HEK293 (cell line): Measurements from ENCODE around the gene OSCAR.

Source experiments
- CTCF ChIP-seq: fragments of 450-650 bp; formaldehyde crosslinking; IDR thresholded peaks from 2 replicates; pipeline ENCODE4 v1.5.1; 2016; ENCODE audit warnings: missing biosample characterization, missing genetic modification characterization
- GFI1B ChIP-seq: fragments of 450-650 bp; formaldehyde crosslinking; IDR thresholded peaks from 2 replicates; pipeline ENCODE4 v1.5.1; 2016; ENCODE audit warnings: missing biosample characterization, missing genetic modification characterization
- PRDM1 ChIP-seq: fragments of 450-650 bp; formaldehyde crosslinking; IDR thresholded peaks from 2 replicates; pipeline ENCODE4; 2016; ENCODE audit warnings: missing biosample characterization, missing genetic modification characterization
- SP2 ChIP-seq: fragments of 450-650 bp; formaldehyde crosslinking; IDR thresholded peaks from 2 replicates; pipeline ENCODE4 v1.5.1; 2016; ENCODE audit warnings: missing biosample characterization, missing genetic modification characterization
- SP3 ChIP-seq: fragments of 450-650 bp; formaldehyde crosslinking; IDR thresholded peaks from 2 replicates; pipeline ENCODE4 v1.5.1; 2016; ENCODE audit warnings: missing biosample characterization, missing genetic modification characterization
- ZBTB10 ChIP-seq: fragments of 450-650 bp; formaldehyde crosslinking; IDR thresholded peaks from 2 replicates; pipeline ENCODE4 v1.5.1; 2016; ENCODE audit warnings: missing biosample characterization, missing genetic modification characterization
- ZBTB11 ChIP-seq: fragments of 450-650 bp; formaldehyde crosslinking; conservative IDR thresholded peaks from 2 replicates; pipeline ENCODE4 v1.5.1; 2016; ENCODE audit warnings: low read depth, missing biosample characterization, missing genetic modification characterization
- ZBTB20 ChIP-seq: fragments of 450-650 bp; formaldehyde crosslinking; IDR thresholded peaks from 2 replicates; pipeline ENCODE4 v1.5.1; 2016; ENCODE audit warnings: missing biosample characterization, missing genetic modification characterization
- ZFP41 ChIP-seq: fragments of 450-650 bp; formaldehyde crosslinking; IDR thresholded peaks from 2 replicates; pipeline ENCODE4 v1.5.1; 2016; ENCODE audit warnings: missing biosample characterization, missing genetic modification characterization, borderline replicate concordance
- ZNF133 ChIP-seq: fragments of 450-650 bp; formaldehyde crosslinking; IDR thresholded peaks from 2 replicates; pipeline ENCODE4 v1.5.1; 2016; ENCODE audit warnings: missing biosample characterization, missing genetic modification characterization
- ZNF362 ChIP-seq: fragments of 450-650 bp; formaldehyde crosslinking; IDR thresholded peaks from 2 replicates; pipeline ENCODE4 v1.5.1; 2016; ENCODE audit warnings: missing biosample characterization, missing genetic modification characterization
- ZNF521 ChIP-seq: fragments of 450-650 bp; formaldehyde crosslinking; IDR thresholded peaks from 2 replicates; pipeline ENCODE4 v1.5.1; 2017; ENCODE audit warnings: missing biosample characterization, mild to moderate bottlenecking, missing genetic modification characterization
- ZNF555 ChIP-seq: fragments of 450-650 bp; formaldehyde crosslinking; conservative IDR thresholded peaks from 2 replicates; pipeline ENCODE4 v1.5.1; 2017; ENCODE audit warnings: missing biosample characterization, mild to moderate bottlenecking, missing genetic modification characterization, inconsistent platforms
- ZNF596 ChIP-seq: fragments of 450-650 bp; IDR thresholded peaks from 2 replicates; pipeline ENCODE4 v1.5.0; 2018; ENCODE audit warnings: missing biosample characterization, mild to moderate bottlenecking, missing genetic modification characterization, moderate library complexity
- ZNF645 ChIP-seq: fragments of 450-650 bp; formaldehyde crosslinking; IDR thresholded peaks from 2 replicates; pipeline ENCODE4; 2016; ENCODE audit warnings: missing biosample characterization, missing genetic modification characterization
- ZNF658 ChIP-seq: fragments of 450-650 bp; formaldehyde crosslinking; IDR thresholded peaks from 2 replicates; pipeline ENCODE4; 2016; ENCODE audit warnings: missing biosample characterization, missing genetic modification characterization
- ZNF768 ChIP-seq: fragments of 450-650 bp; formaldehyde crosslinking; IDR thresholded peaks from 2 replicates; pipeline ENCODE4 v1.5.1; 2018; ENCODE audit warnings: missing biosample characterization, mild to moderate bottlenecking, missing genetic modification characterization
- ZXDB ChIP-seq: fragments of 450-650 bp; formaldehyde crosslinking; IDR thresholded peaks from 2 replicates; pipeline ENCODE4 v1.5.1; 2016; ENCODE audit warnings: missing biosample characterization, missing genetic modification characterization

Gene OSCAR

GRCh38 chr19:54096617-54097106 is 3.9 kb downstream of the OSCAR start (continued):
- TF ChIP-seq ZBTB11 (tag by site-specific recombination), result no peak
- TF ChIP-seq ZNF521, result no peak
- no peak for TF ChIP-seq ZXDB (tag by site-specific recombination)
- no peak for TF ChIP-seq ZFP41 (tag by site-specific recombination)
- no peak for TF ChIP-seq ZNF658
- no peak for TF ChIP-seq ZNF362 (tag by site-specific recombination)
- TF ChIP-seq ZBTB20 (tag by site-specific recombination), result 0 out of 2 replicates have a peak, but pooled peaks have one; percentile 7
- peak; percentile 41; the same call in 1 of the 2 replicates for TF ChIP-seq PRDM1 (tag by site-specific recombination)
- no peak for TF ChIP-seq SP2
- no peak for TF ChIP-seq ZNF768 (tag by site-specific recombination)
- TF ChIP-seq ZNF596 (tag by site-specific recombination), result peak; percentile 94
- TF ChIP-seq GFI1B (tag by site-specific recombination), result no peak
- peak; percentile 84 for TF ChIP-seq CTCF (tag by site-specific recombination)
- TF ChIP-seq ZNF555 (tag by site-specific recombination), result no peak
- peak; percentile 31; the same call in 1 of the 2 replicates for TF ChIP-seq SP3
- no peak for TF ChIP-seq ZNF133
- TF ChIP-seq ZNF645 (tag by site-specific recombination), result no peak
- no peak for TF ChIP-seq ZBTB10 (tag by site-specific recombination)
